Natural killer cell treated with Interleukin-12 subunit alpha and Interleukin-12 subunit beta and Interleukin-15 and Interleukin-18, amount 100 ng/mL, for 72 hours (primary cell): Measurements from ENCODE around the gene CISH. TPM values are rescaled to one million over a fixed set of nuclear protein-coding genes. Genes with fewer than 3 reads are reported as not detected.
A peak's percentile ranks its signal among the peaks of the same experiment; 100 is the strongest.

ENCODE experiments used
- ATAC-seq, 2 donors: fragments of 150-1000 bp; cut with Tn5 transposase in 1 of 2; sonication (Bioruptor Pico), chemical (Tn5 transposase) in 1 of 2; 2 replicates each; pipeline ENCODE4 v1.10.0; 2021
- DNase-seq: peaks from one replicate; pipeline ENCODE4 v3.0.0; 2022; ENCODE audit warnings: low spot score
- H3K27ac Mint-ChIP-seq, 2 donors: 1 replicate in 1 of 2; 2 replicates in 1 of 2; pipeline ENCODE4 v1.8.0; 2022; ENCODE audit warnings: mixed read lengths in 2 of 2, mild to moderate bottlenecking in 1 of 2, moderate library complexity in 1 of 2
- H3K27me3 Mint-ChIP-seq, 2 donors: 1 replicate in 1 of 2; 2 replicates in 1 of 2; pipeline ENCODE4 v1.8.0; 2022; ENCODE audit warnings: mixed read lengths in 2 of 2
- H3K36me3 Mint-ChIP-seq: one replicate; pipeline ENCODE4 v1.8.0; 2022; ENCODE audit warnings: mixed read lengths
- H3K4me1 Mint-ChIP-seq, 2 donors: 1 replicate in 1 of 2; 2 replicates in 1 of 2; pipeline ENCODE4 v1.8.0; 2022; ENCODE audit warnings: low read depth in 2 of 2, mixed read lengths in 2 of 2, mild to moderate bottlenecking in 1 of 2
- H3K4me3 Mint-ChIP-seq: one replicate; pipeline ENCODE4 v1.8.0; 2022; ENCODE audit warnings: mixed read lengths
- H3K9me3 Mint-ChIP-seq: 2 replicates; pipeline ENCODE4 v1.8.0; 2022; ENCODE audit warnings: mixed read lengths
- total RNA-seq, 2 donors: library from RNA; stranded (reverse); gene quantifications; one replicate each; pipeline ENCODE4 v1.2.3, GENCODE V29; 2022

Gene CISH
- total RNA-seq, 2 donors from 2014 or later, result 146 to 151 TPM

DNA sequence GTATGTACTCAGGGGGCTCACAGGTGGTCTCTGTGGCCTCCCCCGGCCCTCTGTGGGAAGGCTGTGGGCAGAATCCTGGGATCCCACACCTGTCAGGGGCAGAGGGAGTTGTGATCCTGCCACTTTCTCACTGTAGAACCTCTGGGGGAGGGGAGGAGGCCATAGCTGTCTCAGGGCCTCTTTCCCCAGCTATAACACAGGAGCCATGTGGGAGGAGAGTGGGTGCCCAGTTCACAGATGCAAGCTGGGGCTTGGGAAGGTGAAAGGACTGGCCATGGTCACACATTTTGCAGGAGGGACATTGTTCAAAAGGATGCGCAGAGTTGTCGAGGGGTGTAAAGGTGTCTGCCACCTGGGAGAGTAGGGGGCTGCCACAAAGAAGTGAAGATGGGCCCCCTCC lies 17.0 kb upstream of the CISH start:
- Mint-ChIP-seq H3K36me3 (no peaks in the 10 kb centered on the region), H3K4me3 (no peak overlapping the region), H3K9me3 (no peaks in the 10 kb centered on the region), H3K27ac (peak overlapping the region in 1 of 2 donors; percentile 90), H3K27me3 (no peaks in the 10 kb centered on the region), H3K4me1 (peaks cover 83 to 87% of the 10 kb centered on the region in 2 donors)
- DNase-seq (no peak), ATAC-seq (no peak)

GRCh38 chr3:50627407-50628051 lies 16.0 kb upstream of the CISH start:
- H3K27me3 Mint-ChIP-seq, result no peaks in the 10 kb centered on the region
- no peak overlapping the region for H3K4me3 Mint-ChIP-seq
- no peak for ATAC-seq
- peaks cover 80 to 85% of the 10 kb centered on the region in 2 donors for H3K4me1 Mint-ChIP-seq
- H3K9me3 Mint-ChIP-seq, result no peaks in the 10 kb centered on the region
- no peaks in the 10 kb centered on the region for H3K36me3 Mint-ChIP-seq
- peak overlapping the region; percentile 68 to 90 for H3K27ac Mint-ChIP-seq
- no peak for DNase-seq

DNA sequence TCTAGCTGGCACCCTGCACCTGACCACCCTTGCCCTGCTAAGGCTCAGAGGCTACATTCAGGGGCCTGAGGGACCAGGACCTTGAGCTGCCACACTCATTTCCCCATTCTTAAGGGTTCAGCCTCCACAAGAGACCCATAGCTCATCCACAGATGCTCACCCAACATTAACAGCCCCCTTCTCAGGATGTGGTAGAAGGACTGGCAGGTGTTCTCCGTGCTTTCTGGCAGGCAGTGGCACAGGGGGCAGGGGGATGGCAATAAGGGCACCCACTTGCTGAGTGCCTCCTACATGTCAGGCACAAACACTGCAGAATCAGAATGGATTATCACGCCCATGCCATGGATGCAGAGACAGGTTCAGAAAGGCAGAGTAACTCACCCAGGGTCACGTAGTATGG lies 14.8 kb upstream of the CISH start:
- Mint-ChIP-seq H3K36me3 (no peaks in the 10 kb centered on the region), H3K27ac (peak overlapping the region in 1 of 2 donors; percentile 90), H3K27me3 (no peaks in the 10 kb centered on the region), H3K9me3 (no peaks in the 10 kb centered on the region), H3K4me3 (no peak overlapping the region), H3K4me1 (peaks cover 69 to 78% of the 10 kb centered on the region in 2 donors)
- no peak for DNase-seq
- no peak for ATAC-seq

DNA sequence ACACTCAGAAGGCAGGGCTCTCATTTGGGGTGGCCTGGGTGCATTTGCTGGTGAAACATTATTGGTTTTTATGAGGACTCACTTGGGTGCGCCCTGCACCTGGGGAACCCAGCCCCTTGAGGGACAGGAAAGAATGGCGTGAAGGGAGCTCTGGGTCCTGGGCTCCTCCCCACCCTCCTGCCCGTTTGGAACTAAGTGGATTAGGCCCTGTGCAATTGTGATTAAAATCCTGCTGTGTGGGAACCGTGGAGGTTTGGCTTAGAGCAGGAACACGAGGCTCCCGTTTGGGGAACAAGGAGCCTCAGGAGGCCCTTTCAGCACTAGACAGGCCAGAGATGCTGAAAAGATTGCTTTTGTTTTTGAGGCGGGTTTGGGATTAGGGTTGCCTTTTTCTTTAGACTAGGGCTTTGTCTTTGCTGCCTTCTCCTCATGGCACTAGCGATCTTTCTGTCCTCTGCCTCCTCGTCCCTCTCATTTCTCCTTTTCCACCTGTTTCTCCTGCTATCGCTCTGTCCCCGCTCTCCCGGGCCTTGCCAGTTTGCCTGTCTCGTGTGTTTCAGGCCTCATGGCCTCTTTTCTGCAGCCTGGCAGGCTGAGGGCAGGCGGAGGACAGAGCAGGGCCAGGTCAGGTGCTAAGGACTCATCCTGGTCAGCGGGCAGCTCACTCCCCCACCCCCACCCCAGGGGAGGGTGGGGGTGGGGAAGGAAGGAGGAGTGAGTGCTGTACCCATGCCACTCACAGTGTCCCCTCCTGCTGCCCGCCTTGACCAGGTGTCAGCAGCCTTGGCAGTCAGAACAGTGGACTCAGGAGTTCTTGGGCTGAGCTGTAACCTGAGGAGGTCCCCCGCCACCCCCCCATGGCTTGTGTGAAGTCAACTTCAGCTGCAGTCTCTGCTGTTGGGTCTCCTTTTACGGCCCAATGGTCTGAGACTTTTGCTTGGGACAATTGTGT lies 13.9 kb upstream of the CISH start:
- Mint-ChIP-seq H3K4me1 (peaks cover 66 to 75% of the 10 kb centered on the region in 2 donors), H3K9me3 (no peaks in the 10 kb centered on the region), H3K27me3 (no peaks in the 10 kb centered on the region), H3K4me3 (no peak overlapping the region), H3K27ac (peak overlapping the region; percentile 84 to 87), H3K36me3 (no peaks in the 10 kb centered on the region)
- DNase-seq, result no peak
- no peak for ATAC-seq

- H3K36me3 Mint-ChIP-seq, result no peaks in the 10 kb centered on the region
Measured at GRCh38 chr3:50624634-50625033, 13.1 kb upstream of the CISH start.

GRCh38 chr3:50623840-50624474 lies 12.4 kb upstream of the CISH start:
- Mint-ChIP-seq H3K36me3 (no peaks in the 10 kb centered on the region), H3K9me3 (no peaks in the 10 kb centered on the region), H3K27me3 (no peaks in the 10 kb centered on the region), H3K4me3 (peak overlapping the region; percentile 88), H3K27ac (peak overlapping the region; percentile 84 to 87), H3K4me1 (peaks cover 62 to 76% of the 10 kb centered on the region in 2 donors)
- ATAC-seq (peak; percentile 69 to 77), DNase-seq (peak; percentile 66)

More at GRCh38 chr3:50624634-50625033, 13.1 kb upstream of the CISH start:
- peak overlapping the region; percentile 88 for H3K4me3 Mint-ChIP-seq
- DNase-seq, result no peak
- no peak for ATAC-seq
- H3K4me1 Mint-ChIP-seq, result peaks cover 63 to 75% of the 10 kb centered on the region in 2 donors
- H3K27me3 Mint-ChIP-seq, result no peaks in the 10 kb centered on the region
- H3K9me3 Mint-ChIP-seq, result no peaks in the 10 kb centered on the region
- H3K27ac Mint-ChIP-seq, result peak overlapping the region; percentile 84 to 87

DNA sequence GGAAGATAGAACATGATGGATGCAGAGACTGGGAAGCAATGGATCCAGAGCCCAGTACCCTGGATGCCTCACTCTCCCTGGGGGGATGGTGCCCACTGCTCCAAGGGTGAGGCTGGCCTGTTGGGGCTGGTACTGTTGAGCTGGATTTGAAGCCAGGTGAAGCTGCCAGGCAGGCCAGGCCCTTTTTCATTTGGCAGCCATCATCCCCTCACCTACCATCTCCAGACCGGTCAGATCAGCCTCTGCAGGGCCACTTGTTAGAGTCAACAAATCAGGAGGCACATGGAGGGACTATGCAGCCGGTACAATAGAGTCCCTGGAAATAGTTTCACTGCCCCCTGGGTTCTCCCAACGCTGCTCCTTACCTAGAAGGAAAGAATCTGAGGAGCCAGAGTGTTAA lies 11.3 kb upstream of the CISH start:
- Mint-ChIP-seq H3K36me3 (no peaks in the 10 kb centered on the region), H3K4me1 (peaks cover 60 to 74% of the 10 kb centered on the region in 2 donors), H3K27me3 (no peaks in the 10 kb centered on the region), H3K27ac (peak overlapping the region; percentile 84 to 87), H3K4me3 (no peak overlapping the region), H3K9me3 (no peaks in the 10 kb centered on the region)
- DNase-seq (no peak), ATAC-seq (no peak)

DNA sequence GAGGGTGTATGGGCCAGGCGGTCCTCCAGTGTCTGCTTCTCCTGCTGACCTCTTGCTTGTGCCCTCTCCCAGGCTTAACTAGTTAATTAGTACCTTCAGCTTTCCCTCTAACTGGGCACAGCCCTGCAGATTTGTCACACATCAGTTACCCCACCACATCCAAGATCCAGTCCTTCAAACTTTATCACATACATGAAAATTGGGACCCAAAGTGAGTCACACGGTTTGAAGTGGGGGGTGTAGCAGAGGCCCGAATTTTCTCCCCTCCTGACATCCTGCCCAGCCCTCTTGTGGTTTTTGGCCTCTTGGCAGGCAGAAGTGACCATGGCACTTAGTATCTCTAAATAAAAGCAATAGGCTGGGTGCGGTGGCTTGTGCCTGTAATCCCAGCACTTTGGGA lies 9.2 kb upstream of the CISH start:
- Mint-ChIP-seq H3K4me3 (peak overlapping the region; percentile 84), H3K27ac (peak overlapping the region; percentile 95 to 96), H3K36me3 (no peaks in the 10 kb centered on the region), H3K27me3 (no peaks in the 10 kb centered on the region), H3K9me3 (no peaks in the 10 kb centered on the region), H3K4me1 (peaks cover 58 to 69% of the 10 kb centered on the region in 2 donors)
- ATAC-seq (no peak), DNase-seq (no peak)

DNA sequence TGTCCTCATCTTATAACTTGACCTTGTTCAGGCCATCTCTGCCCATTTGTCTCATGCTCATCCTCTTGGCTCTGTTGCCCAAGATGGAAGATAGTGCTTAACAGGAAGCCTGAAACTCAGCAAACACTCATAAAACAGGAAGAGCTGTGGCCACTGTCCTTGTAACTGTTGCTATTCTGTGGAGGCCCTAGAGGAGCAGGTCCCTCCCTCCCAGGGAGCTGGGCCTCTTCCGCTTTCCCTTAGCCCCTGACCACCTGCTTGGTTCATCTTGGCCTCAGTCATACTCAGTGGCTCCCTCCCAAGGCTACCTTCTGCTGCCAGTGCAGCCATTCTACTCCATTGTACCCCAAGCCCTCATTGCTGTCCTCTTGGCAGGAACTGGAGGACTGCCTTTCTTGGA lies 8.8 kb upstream of the CISH start:
- peak overlapping the region; percentile 95 to 96 for H3K27ac Mint-ChIP-seq
- no peaks in the 10 kb centered on the region for H3K9me3 Mint-ChIP-seq
- ATAC-seq (peak; percentile 12 to 31), DNase-seq (peak; percentile 69)
- peak overlapping the region; percentile 84 for H3K4me3 Mint-ChIP-seq
- no peaks in the 10 kb centered on the region for H3K27me3 Mint-ChIP-seq
- peaks cover 62 to 68% of the 10 kb centered on the region in 2 donors for H3K4me1 Mint-ChIP-seq
- H3K36me3 Mint-ChIP-seq, result no peaks in the 10 kb centered on the region

- DNase-seq (no peak), ATAC-seq (no peak)
- Mint-ChIP-seq H3K27ac (peak overlapping the region; percentile 95 to 96), H3K4me3 (peak overlapping the region; percentile 92), H3K27me3 (no peaks in the 10 kb centered on the region), H3K9me3 (no peaks in the 10 kb centered on the region), H3K36me3 (no peaks in the 10 kb centered on the region), H3K4me1 (peaks cover 53 to 60% of the 10 kb centered on the region in 2 donors)
Measured at GRCh38 chr3:50617911-50618481, 6.4 kb upstream of the CISH start.

- no peaks in the 10 kb centered on the region for H3K9me3 Mint-ChIP-seq
- no peaks in the 10 kb centered on the region for H3K27me3 Mint-ChIP-seq
- H3K4me3 Mint-ChIP-seq, result peak within 1 kb of the TSS; percentile 92
- DNase-seq (no peak), ATAC-seq (peak; percentile 0 to 7)
- no peaks in the 10 kb centered on the region for H3K36me3 Mint-ChIP-seq
- H3K27ac Mint-ChIP-seq, result peak within 1 kb of the TSS; percentile 95 to 96
- peaks cover 57 to 61% of the 10 kb centered on the region in 2 donors for H3K4me1 Mint-ChIP-seq
Measured at GRCh38 chr3:50617096-50617791, 5.7 kb upstream of the CISH start, which contains the start of gene MAPKAPK3. MAPKAPK3 (plus strand) TSS chr3:50617151; CDS start chr3:50617566, 415 bp downstream.

GRCh38 chr3:50616770-50617095 lies 5.2 kb upstream of the CISH start:
- peak; percentile 96 for DNase-seq
- H3K9me3 Mint-ChIP-seq, result no peaks in the 10 kb centered on the region
- H3K4me3 Mint-ChIP-seq, result peak overlapping the region; percentile 92
- H3K4me1 Mint-ChIP-seq, result peaks cover 62 to 64% of the 10 kb centered on the region in 2 donors
- no peaks in the 10 kb centered on the region for H3K27me3 Mint-ChIP-seq
- H3K27ac Mint-ChIP-seq, result peak overlapping the region; percentile 95 to 96
- peak; percentile 78 to 83 for ATAC-seq
- no peaks in the 10 kb centered on the region for H3K36me3 Mint-ChIP-seq
